Measurements from ENCODE around the gene CHD9. TPM values are rescaled to one million over a fixed set of nuclear protein-coding genes. Genes with fewer than 3 reads are reported as not detected.
A peak's percentile ranks its signal among the peaks of the same experiment; 100 is the strongest.

The CHD9 gene
- total RNA-seq, 4 donors from 2014 or later: 29.0 to 68.5 (median 37.3) TPM

GRCh38 chr16:53372992-53373871 lies 318.4 kb downstream of the CHD9 start:
- peaks cover 0 to 21% (median 5%) of the 10 kb centered on the region in 3 donors for H3K4me1 ChIP-seq
- H3K27ac ChIP-seq: peak overlapping the region in 3 of 4 donors; percentile 35 to 60 (median 45)
- intact Hi-C loops (cut with DNase I): no loop called here
- no peaks in the 10 kb centered on the region for H3K9me3 ChIP-seq
- peak overlapping the region; percentile 40 to 57 (median 45) for H3K4me3 ChIP-seq
- no peak for DNase-seq
- WGBS, 2 donors: 21 to 33% methylated on average over 1 to 22 of the region's 56 CpGs
- peak in 3 of 6 experiments; percentile 15 to 34 (median 15) for TF ChIP-seq CTCF (IDR thresholded peaks at IDR 0.05)
- no peak for TF ChIP-seq POLR2A (IDR thresholded peaks at IDR 0.05)
- no peaks in the 10 kb centered on the region for H3K36me3 ChIP-seq
- H3K27me3 ChIP-seq: peaks cover 0 to 40% (median 2%) of the 10 kb centered on the region in 4 donors

- intact Hi-C loops (cut with DNase I): no loop called here
- H3K36me3 ChIP-seq: no peaks in the 10 kb centered on the region
- peaks cover 0 to 24% (median 5%) of the 10 kb centered on the region in 3 donors for H3K4me1 ChIP-seq
- DNase-seq: no peak
- no peaks in the 10 kb centered on the region for H3K9me3 ChIP-seq
- no peak overlapping the region for H3K27ac ChIP-seq
- WGBS, 2 donors: 82 to 89% methylated on average over 4 to 5 of the region's 5 CpGs
- H3K27me3 ChIP-seq: peaks cover 0 to 36% (median 2%) of the 10 kb centered on the region in 4 donors
- H3K4me3 ChIP-seq: no peak overlapping the region
- TF ChIP-seq POLR2A (IDR thresholded peaks at IDR 0.05): no peak
- no peak for TF ChIP-seq CTCF (IDR thresholded peaks at IDR 0.05)
Measured at GRCh38 chr16:53374800-53375199, 320.0 kb downstream of the CHD9 start.

GRCh38 chr16:53378138-53378537 lies 323.3 kb downstream of the CHD9 start:
- peaks cover 0 to 17% (median 2%) of the 10 kb centered on the region in 4 donors for H3K27me3 ChIP-seq
- peaks cover 0 to 19% (median under 1%) of the 10 kb centered on the region in 3 donors for H3K4me1 ChIP-seq
- DNase-seq: no peak
- peak overlapping the region in 2 of 4 donors; percentile 14 to 51 for H3K27ac ChIP-seq
- no peaks in the 10 kb centered on the region for H3K36me3 ChIP-seq
- WGBS, 2 donors: 25 to 34% methylated on average over 5 of the region's 5 CpGs
- H3K4me3 ChIP-seq: no peak overlapping the region
- intact Hi-C loops (cut with DNase I): no loop called here
- no peaks in the 10 kb centered on the region for H3K9me3 ChIP-seq
- TF ChIP-seq POLR2A (IDR thresholded peaks at IDR 0.05) (no peak), CTCF (IDR thresholded peaks at IDR 0.05) (no peak)

Small RNAs within 50 kb of the gene (small RNA-seq; reads per million reads assigned to genes)
- gene RF01210 (0 to 0.27 (median 0) reads per million in 4 donors), gene RNA5SP427 (0 reads per million in 4 donors)

Other genes with a start within 250 kb of the CHD9 start
- 1 to 10 TPM; 1.9 to 3.0 (median 2.1) TPM for gene CHD9NB, start 2.1 kb upstream of the CHD9 start, total RNA-seq